ENCODE data around the gene CLOCK. TPM values are rescaled to one million over a fixed set of nuclear protein-coding genes. Genes with fewer than 3 reads are reported as not detected.

Gene CLOCK
- total RNA-seq, 1 donor from 2014 or later, result 34.4 TPM

- TF ChIP-seq POLR2AphosphoS5 (IDR thresholded peaks at IDR 0.05; ENCODE audit: insufficient read depth in 1 of 2, low read depth in 1 of 2) (no peak), POLR2A (IDR thresholded peaks at IDR 0.05) (no peak), CTCF (IDR thresholded peaks at IDR 0.05) (no peak)
- no peak for DNase-seq (ENCODE audit: extremely low spot score in 2 of 2)
- Histone ChIP-seq H3K36me3 (no peaks in the 10 kb centered on the region), H3K27ac (no peak overlapping the region), H3K4me1 (no peaks in the 10 kb centered on the region), H3K27me3 (no peaks in the 10 kb centered on the region), H3K9me3 (no peaks in the 10 kb centered on the region), H3K4me3 (no peak overlapping the region)
- intact Hi-C loops (cut with DNase I), result no loop called here
Observed at GRCh38 chr4:55534306-55534705, 12.4 kb downstream of the CLOCK start.

DNA sequence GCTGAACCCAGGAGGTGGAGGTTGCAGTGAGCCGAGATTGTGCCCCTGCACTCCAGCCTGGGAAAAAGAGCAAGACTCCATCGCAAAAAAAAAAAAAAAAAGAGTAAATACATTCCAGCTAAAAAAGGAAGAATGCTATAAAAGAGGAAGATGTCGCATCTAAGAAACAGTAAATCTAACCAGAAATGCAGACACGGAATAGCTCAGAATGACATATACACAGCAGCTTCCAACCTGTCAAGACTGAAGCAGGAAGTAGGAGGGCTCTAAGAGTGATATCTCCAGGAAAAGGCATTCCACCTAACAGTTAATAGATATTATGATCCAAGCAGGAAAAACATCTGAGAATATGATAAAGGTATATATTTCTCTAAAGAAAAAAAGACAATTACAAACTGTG lies 16.0 kb downstream of the CLOCK start:
- Histone ChIP-seq H3K9me3 (no peaks in the 10 kb centered on the region), H3K27ac (no peak overlapping the region), H3K36me3 (no peaks in the 10 kb centered on the region), H3K27me3 (no peaks in the 10 kb centered on the region), H3K4me3 (no peak overlapping the region), H3K4me1 (no peaks in the 10 kb centered on the region)
- TF ChIP-seq POLR2AphosphoS5 (IDR thresholded peaks at IDR 0.05; ENCODE audit: insufficient read depth in 1 of 2, low read depth in 1 of 2), result no peak
- TF ChIP-seq CTCF (IDR thresholded peaks at IDR 0.05), result no peak
- no peak for TF ChIP-seq POLR2A (IDR thresholded peaks at IDR 0.05)
- intact Hi-C loops (cut with DNase I), result no loop called here
- DNase-seq (ENCODE audit: extremely low spot score in 2 of 2), result no peak

GRCh38 chr4:55530167-55530566 lies 16.5 kb downstream of the CLOCK start:
- intact Hi-C loops (cut with DNase I), result no loop called here
- TF ChIP-seq POLR2AphosphoS5 (IDR thresholded peaks at IDR 0.05; ENCODE audit: insufficient read depth in 1 of 2, low read depth in 1 of 2) (no peak), CTCF (IDR thresholded peaks at IDR 0.05) (no peak), POLR2A (IDR thresholded peaks at IDR 0.05) (no peak)

GRCh38 chr4:55528491-55528890 lies 18.2 kb downstream of the CLOCK start:
- Histone ChIP-seq H3K27me3 (no peaks in the 10 kb centered on the region), H3K4me1 (no peaks in the 10 kb centered on the region), H3K4me3 (no peak overlapping the region), H3K9me3 (no peaks in the 10 kb centered on the region), H3K36me3 (no peaks in the 10 kb centered on the region), H3K27ac (no peak overlapping the region)
- intact Hi-C loops (cut with DNase I), result no loop called here
- no peak for DNase-seq (ENCODE audit: extremely low spot score in 2 of 2)
- TF ChIP-seq POLR2AphosphoS5 (IDR thresholded peaks at IDR 0.05; ENCODE audit: insufficient read depth in 1 of 2, low read depth in 1 of 2), result no peak

More at GRCh38 chr4:55530167-55530566, 16.5 kb downstream of the CLOCK start:
- DNase-seq (ENCODE audit: extremely low spot score in 2 of 2), result no peak
- no peaks in the 10 kb centered on the region for H3K9me3 ChIP-seq
- no peak overlapping the region for H3K4me3 ChIP-seq
- H3K27me3 ChIP-seq, result no peaks in the 10 kb centered on the region
- H3K36me3 ChIP-seq, result no peaks in the 10 kb centered on the region
- no peak overlapping the region for H3K27ac ChIP-seq
- H3K4me1 ChIP-seq, result no peaks in the 10 kb centered on the region

DNA sequence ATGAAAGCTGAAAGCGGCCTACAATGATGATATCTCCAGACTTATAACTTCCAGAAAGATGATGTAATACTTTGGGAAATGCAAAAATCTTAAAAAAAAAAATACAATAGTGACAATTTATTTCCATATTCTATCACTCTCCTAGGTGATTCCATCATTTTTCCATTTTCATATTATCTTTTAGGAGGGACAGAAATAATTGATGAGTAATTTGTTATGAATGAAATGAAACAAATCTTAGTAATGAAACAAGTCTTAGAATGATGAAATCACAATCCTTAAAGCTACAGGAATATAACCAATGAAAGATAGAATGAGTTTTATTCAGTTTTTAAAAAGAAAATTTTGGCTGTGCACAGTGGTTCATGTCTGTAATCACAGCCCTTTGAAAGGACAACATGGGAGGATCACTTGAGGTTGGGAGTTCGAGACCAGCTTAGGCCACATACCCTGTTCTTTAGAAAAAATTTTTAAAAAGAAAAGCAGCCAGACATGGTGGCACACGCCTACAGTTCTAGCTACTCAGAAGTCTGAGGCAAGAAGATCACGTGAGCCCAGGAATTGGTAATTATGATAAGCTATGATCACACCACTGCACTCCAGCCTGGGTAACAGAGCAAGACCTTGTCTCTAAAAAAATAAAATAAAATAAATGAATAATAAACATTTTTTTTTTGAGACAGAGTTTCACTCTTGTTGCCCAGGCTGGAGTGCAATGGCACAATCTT lies 21.7 kb downstream of the CLOCK start:
- H3K27me3 ChIP-seq, result no peaks in the 10 kb centered on the region
- no peaks in the 10 kb centered on the region for H3K9me3 ChIP-seq
- H3K4me1 ChIP-seq, result no peaks in the 10 kb centered on the region
- H3K27ac ChIP-seq, result no peak overlapping the region
- TF ChIP-seq CTCF (IDR thresholded peaks at IDR 0.05), result no peak
- no peak for TF ChIP-seq POLR2A (IDR thresholded peaks at IDR 0.05)
- no peak for TF ChIP-seq POLR2AphosphoS5 (IDR thresholded peaks at IDR 0.05; ENCODE audit: insufficient read depth in 1 of 2, low read depth in 1 of 2)
- H3K4me3 ChIP-seq, result no peak overlapping the region
- no peak for DNase-seq (ENCODE audit: extremely low spot score in 2 of 2)
- intact Hi-C loops (cut with DNase I), result no loop called here
- H3K36me3 ChIP-seq, result no peaks in the 10 kb centered on the region
